ENCODE results near the gene ANGEL2. TPM values are rescaled to one million over a fixed set of nuclear protein-coding genes. Genes with fewer than 3 reads are reported as not detected.

The ANGEL2 gene
- total and polyA plus RNA-seq, 2 of the 13 experiments (the other 11 are each of a cell fraction or from before 2014, with no cell fraction given) = 12.3 to 25.4 TPM

GRCh38 chr1:213008564-213008963, 7.1 kb downstream of the ANGEL2 start:
- Histone ChIP-seq H3K9ac (ENCODE audit: insufficient read depth, low read depth, low read length) (no peak overlapping the region), H2AFZ (ENCODE audit: low read length) (no peak overlapping the region), H3K27ac (ENCODE audit: extremely low read length, insufficient read depth, low read length) (no peak overlapping the region), H3K36me3 (replicated peaks in 1 of 2; ENCODE audit: control insufficient read depth in 1 of 2, insufficient read depth in 2 of 2, low read length in 2 of 2) (peaks cover 8 to 33% of the 10 kb centered on the region in 2 experiments; a peak in 4 of 5 replicates), H3K79me2 (ENCODE audit: insufficient read depth, low read length) (peaks cover 14% of the 10 kb centered on the region), H3K9me3 (ENCODE audit: low read length) (no peaks in the 10 kb centered on the region), H3K4me1 (ENCODE audit: insufficient read depth, low read length) (peaks cover 7% of the 10 kb centered on the region; the same call in 1 of the 2 replicates), H3K4me3 (replicated peaks in 1 of 3; ENCODE audit: insufficient read depth in 1 of 3, low read depth in 2 of 3, low read length in 3 of 3) (no peak overlapping the region), H3K4me2 (ENCODE audit: low read depth, low read length) (no peak overlapping the region), H3K27me3 (ENCODE audit: control insufficient read depth in 1 of 2, insufficient read depth in 2 of 2, low read length in 2 of 2) (no peaks in the 10 kb centered on the region), H4K20me1 (ENCODE audit: insufficient read depth, low read length) (no peaks in the 10 kb centered on the region)
- POLR2A ChIA-PET = no interaction called here
- 98% methylated on average over 2 of the region's 2 CpGs for WGBS (ENCODE audit: low lambda C conversion rate)
- BruUV-seq (replicated peaks) = no TSS peak
- FAIRE-seq = no peak
- in situ Hi-C loops (cut with HindIII; ENCODE audit: extremely low pct_ligation_motif_present, low pct_unique_long_range_greater_than_20kb) = no loop called here
- intact Hi-C loops (cut with micrococcal nuclease; ENCODE audit: unreplicated experiment) = no loop called here
- ATAC-seq = no peak
- CTCF ChIA-PET (ENCODE audit: low intra/inter-chr PET ratio, low total read pairs) = no interaction called here
- DNase-seq (ENCODE audit: low spot score) = no peak
- TF ChIP-seq, protein P1, sequence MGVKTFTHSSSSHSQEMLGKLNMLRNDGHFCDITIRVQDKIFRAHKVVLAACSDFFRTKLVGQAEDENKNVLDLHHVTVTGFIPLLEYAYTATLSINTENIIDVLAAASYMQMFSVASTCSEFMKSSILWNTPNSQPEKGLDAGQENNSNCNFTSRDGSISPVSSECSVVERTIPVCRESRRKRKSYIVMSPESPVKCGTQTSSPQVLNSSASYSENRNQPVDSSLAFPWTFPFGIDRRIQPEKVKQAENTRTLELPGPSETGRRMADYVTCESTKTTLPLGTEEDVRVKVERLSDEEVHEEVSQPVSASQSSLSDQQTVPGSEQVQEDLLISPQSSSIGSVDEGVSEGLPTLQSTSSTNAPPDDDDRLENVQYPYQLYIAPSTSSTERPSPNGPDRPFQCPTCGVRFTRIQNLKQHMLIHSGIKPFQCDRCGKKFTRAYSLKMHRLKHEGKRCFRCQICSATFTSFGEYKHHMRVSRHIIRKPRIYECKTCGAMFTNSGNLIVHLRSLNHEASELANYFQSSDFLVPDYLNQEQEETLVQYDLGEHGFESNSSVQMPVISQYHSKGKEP (CRISPR knock-in tag; IDR thresholded peaks at IDR 0.05) = no peak
- TF ChIP-seq FOXP1 (IDR thresholded peaks at IDR 0.05) = no peak
- no peak for TF ChIP-seq FOXP1 (CRISPR knock-in tag; IDR thresholded peaks at IDR 0.05)
- no peak for TF ChIP-seq MTF1 (CRISPR knock-in tag; IDR thresholded peaks at IDR 0.05)
- no peak for TF ChIP-seq SKI (IDR thresholded peaks at IDR 0.05; ENCODE audit: partially characterized antibody)
- no peak for TF ChIP-seq ZNF142 (CRISPR knock-in tag; IDR thresholded peaks at IDR 0.05)
- no peak for TF ChIP-seq ZNF30 (CRISPR knock-in tag; IDR thresholded peaks at IDR 0.05)
- no peak for TF ChIP-seq ZNF674 (CRISPR knock-in tag; IDR thresholded peaks at IDR 0.05; ENCODE audit: low read depth)
- TF ChIP-seq ZBTB39 (CRISPR knock-in tag; IDR thresholded peaks at IDR 0.05) = no peak

All from HepG2 (cell line).